Left colon (tissue), 2 donors: Measurements from ENCODE around the gene NDOR1. TPM values are rescaled to one million over a fixed set of nuclear protein-coding genes. Genes with fewer than 3 reads are reported as not detected.

Source experiments
- ATAC-seq: fragments of 200-7000 bp; cut with Tn5 transposase; one replicate; pipeline ENCODE4 v1.9.1; 2020; ENCODE audit warnings: mild to moderate bottlenecking, moderate library complexity
- DNase-seq, 2 donors: peaks; one replicate each; pipeline ENCODE4 v3.0.0-alpha.2; 2020
- intact Hi-C, 2 donors: fragments of 100-400 bp; cut with DNase I in 1 of 2; cut with micrococcal nuclease in 1 of 2; formaldehyde crosslinking; loops; one replicate each; pipeline versions ENCODE4 v1.11.2 to v1.14.0; 2022; cut with DNase I, micrococcal nuclease
- total RNA-seq, 2 donors: library from RNA; stranded (reverse); fragmentation: NEBNext Ultra II Directional; extraction: Animal tissue kit (Norgen Biotek cat#: 25700); gene quantifications; one replicate each; pipeline ENCODE4 v1.2.1, GENCODE V29; 2021
- donor health status: DM: no; HTN: no; CAD: no.
- donor health status: DM: yes; HTN: yes; CAD: no.

NDOR1 gene
- total RNA-seq, 2 donors from 2014 or later = 12.1 to 18.8 TPM

- intact Hi-C loops = loop anchor here in 1 of 2 donors (5.0 kb wide), 1 partner anchor 50 kb away; no protein-coding TSS in a partner anchor
- DNase-seq (peak in 1 of 2 donors; percentile 12), ATAC-seq (no peak)
These were observed 13.6 kb upstream of the NDOR1 start for GRCh38 chr9:137191691-137192447.

- ATAC-seq (no peak), DNase-seq (no peak)
- intact Hi-C loops = loop anchor here in 1 of 2 donors (5.0 kb wide), 1 partner anchor 50 kb away; no protein-coding TSS in a partner anchor
These were observed 13.1 kb upstream of the NDOR1 start for GRCh38 chr9:137192448-137192780.

- intact Hi-C loops = loop anchor here in 1 of 2 donors (5.0 kb wide), 1 partner anchor 51 kb away; no protein-coding TSS in a partner anchor
These were observed 12.6 kb upstream of the NDOR1 start for GRCh38 chr9:137192859-137193258.

GRCh38 chr9:137193771-137194170 is 11.7 kb upstream of the NDOR1 start:
- DNase-seq (peak in 1 of 2 donors; percentile 18), ATAC-seq (no peak)
- intact Hi-C loops = loop anchor here in 1 of 2 donors (5.0 kb wide), 1 partner anchor 51 kb away; no protein-coding TSS in a partner anchor

More at GRCh38 chr9:137192859-137193258, 12.6 kb upstream of the NDOR1 start:
- DNase-seq (peak in 1 of 2 donors; percentile 6), ATAC-seq (no peak)

GRCh38 chr9:137194388-137194787 is 11.1 kb upstream of the NDOR1 start:
- no peak for ATAC-seq
- intact Hi-C loops = loop anchor here in 1 of 2 donors (5.0 kb wide), 1 partner anchor 52 kb away; no protein-coding TSS in a partner anchor

GRCh38 chr9:137194909-137195308 is 10.6 kb upstream of the NDOR1 start:
- DNase-seq = peak; percentile 85 to 86
- intact Hi-C loops = loop anchor here in 1 of 2 donors (5.0 kb wide), 1 partner anchor 53 kb away; no protein-coding TSS in a partner anchor
- peak; percentile 51 for ATAC-seq

More at GRCh38 chr9:137194388-137194787, 11.1 kb upstream of the NDOR1 start:
- DNase-seq = peak in 1 of 2 donors; percentile 54

GRCh38 chr9:137195525-137196220 is 9.8 kb upstream of the NDOR1 start:
- intact Hi-C loops = no loop called here
- peak; percentile 55 for ATAC-seq
- DNase-seq = peak; percentile 90 to 93

GRCh38 chr9:137198051-137198901 is 7.2 kb upstream of the NDOR1 start:
- intact Hi-C loops = no loop called here
- DNase-seq = peak; percentile 73 to 89
- peak; percentile 38 for ATAC-seq

GRCh38 chr9:137198902-137199283 is 6.6 kb upstream of the NDOR1 start:
- DNase-seq (peak in 1 of 2 donors; percentile 41), ATAC-seq (no peak)
- intact Hi-C loops = no loop called here

- intact Hi-C loops = no loop called here
- no peak for ATAC-seq
- DNase-seq = peak in 1 of 2 donors; percentile 30
These were observed 5.9 kb upstream of the NDOR1 start for GRCh38 chr9:137199411-137200121.

GRCh38 chr9:137200311-137201204 is 4.9 kb upstream of the NDOR1 start, which contains the start of gene TPRN:
TSS of gene TPRN (minus strand) at chr9:137200741. CDS start at chr9:137200711, 30 bp downstream.
- intact Hi-C loops = no loop called here
- DNase-seq (peak; percentile 99 to 100), ATAC-seq (peak; percentile 71)

- intact Hi-C loops = no loop called here
These were observed 4.2 kb upstream of the NDOR1 start for GRCh38 chr9:137201205-137201868.

GRCh38 chr9:137202966-137203365 is 2.5 kb upstream of the NDOR1 start:
- DNase-seq (no peak), ATAC-seq (no peak)
- intact Hi-C loops = no loop called here

More at GRCh38 chr9:137201205-137201868, 4.2 kb upstream of the NDOR1 start:
- ATAC-seq = no peak
- no peak for DNase-seq

- no peak for ATAC-seq
- peak in 1 of 2 donors; percentile 24 for DNase-seq
- intact Hi-C loops = no loop called here
These were observed 772 bp upstream of the NDOR1 start for GRCh38 chr9:137204731-137205125.

GRCh38 chr9:137206602-137207001 is 1.1 kb downstream of the NDOR1 start:
- ATAC-seq = no peak
- no peak for DNase-seq
- intact Hi-C loops = no loop called here

- ATAC-seq (no peak), DNase-seq (no peak)
- intact Hi-C loops = no loop called here
These were observed 6.0 kb downstream of the NDOR1 start for GRCh38 chr9:137211532-137211931.

- ATAC-seq (no peak), DNase-seq (peak in 1 of 2 donors; percentile 6)
- intact Hi-C loops = no loop called here
These were observed 7.0 kb downstream of the NDOR1 start for GRCh38 chr9:137212520-137212919.
